ENCODE results near the gene CYREN. TPM values are rescaled to one million over a fixed set of nuclear protein-coding genes. Genes with fewer than 3 reads are reported as not detected.

CYREN gene
- total RNA-seq, 2 experiments from 2014 or later = 36.7 to 39.0 TPM

DNA sequence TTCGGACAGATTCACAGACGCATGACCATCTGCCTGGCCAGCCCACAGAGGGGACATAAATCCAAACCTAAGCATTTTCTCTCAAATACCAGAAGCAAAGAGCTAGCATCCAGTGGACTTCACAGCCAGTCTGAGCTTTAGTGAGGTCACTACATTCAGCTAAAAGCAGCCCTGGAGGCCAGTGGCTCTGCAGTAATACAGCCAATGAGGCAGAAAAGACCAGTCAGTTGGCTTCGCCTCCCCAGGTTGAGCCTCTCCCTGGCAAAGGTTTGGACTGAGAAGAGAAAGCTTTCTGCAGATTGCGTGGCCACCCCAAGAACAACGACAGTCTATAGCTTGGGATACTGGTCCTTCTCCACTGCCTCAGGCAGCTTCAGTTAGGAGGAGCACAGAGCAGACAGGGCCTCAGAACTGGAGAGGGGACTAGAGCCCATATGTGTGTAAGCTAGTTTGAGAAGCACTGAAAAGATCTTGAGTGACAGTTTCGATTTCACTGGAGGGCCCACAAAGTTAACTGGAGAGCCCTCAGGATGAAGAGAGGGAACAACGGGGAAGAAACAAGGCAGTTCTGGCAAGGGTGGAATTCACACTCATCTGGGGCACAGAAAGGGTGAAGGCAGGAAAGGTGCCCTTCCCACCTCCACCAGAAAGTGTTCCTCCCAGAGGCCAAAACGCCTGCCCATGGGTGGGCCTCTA, 37.0 kb upstream of the CYREN start:
- Mint-ChIP-seq H3K27me3 (ENCODE audit: low read depth) (no peaks in the 10 kb centered on the region), H3K4me3 (no peak overlapping the region), H3K4me1 (ENCODE audit: low read depth) (peaks cover 58% of the 10 kb centered on the region), H3K27ac (no peak overlapping the region), H3K36me3 (ENCODE audit: low read depth) (peaks cover 21% of the 10 kb centered on the region), H3K9me3 (no peaks in the 10 kb centered on the region)
- CTCF ChIA-PET = interaction anchor here (0.7 to 1.7 kb wide), 2 partner anchors 9 to 73 kb away, joined by 3 to 4 read pairs; no protein-coding TSS in a partner anchor
- DNase-seq = no peak
- intact Hi-C loops (cut with micrococcal nuclease) = no loop called here

DNA sequence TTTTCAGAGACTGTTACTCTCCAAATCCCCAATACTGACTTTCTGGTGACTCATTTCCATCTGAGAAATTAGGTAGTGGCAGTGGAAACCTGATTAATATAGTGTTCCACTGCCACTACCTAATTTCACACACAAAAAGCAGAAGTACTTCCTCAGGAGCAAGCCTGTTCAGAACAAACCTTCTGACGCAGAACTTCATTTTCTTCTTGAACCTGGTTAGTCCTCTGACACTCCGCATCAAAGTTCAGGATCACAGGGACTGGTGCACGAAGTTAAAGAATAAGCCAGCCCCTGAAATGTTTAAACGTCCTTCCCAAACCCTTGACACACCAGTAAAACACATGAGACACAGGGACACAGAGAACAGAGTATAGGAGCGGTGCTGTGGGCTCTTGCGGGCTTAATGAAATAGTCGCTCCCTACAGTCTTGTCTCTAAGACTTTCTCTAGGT, 36.5 kb upstream of the CYREN start:
- Mint-ChIP-seq H3K4me3 (no peak overlapping the region), H3K27me3 (ENCODE audit: low read depth) (no peaks in the 10 kb centered on the region), H3K4me1 (ENCODE audit: low read depth) (peaks cover 61% of the 10 kb centered on the region), H3K36me3 (ENCODE audit: low read depth) (peaks cover 25% of the 10 kb centered on the region), H3K27ac (no peak overlapping the region), H3K9me3 (no peaks in the 10 kb centered on the region)
- intact Hi-C loops (cut with micrococcal nuclease) = no loop called here
- DNase-seq = no peak
- CTCF ChIA-PET = interaction anchor here (0.7 to 1.7 kb wide), 2 partner anchors 9 to 73 kb away, joined by 3 to 4 read pairs; no protein-coding TSS in a partner anchor

DNA sequence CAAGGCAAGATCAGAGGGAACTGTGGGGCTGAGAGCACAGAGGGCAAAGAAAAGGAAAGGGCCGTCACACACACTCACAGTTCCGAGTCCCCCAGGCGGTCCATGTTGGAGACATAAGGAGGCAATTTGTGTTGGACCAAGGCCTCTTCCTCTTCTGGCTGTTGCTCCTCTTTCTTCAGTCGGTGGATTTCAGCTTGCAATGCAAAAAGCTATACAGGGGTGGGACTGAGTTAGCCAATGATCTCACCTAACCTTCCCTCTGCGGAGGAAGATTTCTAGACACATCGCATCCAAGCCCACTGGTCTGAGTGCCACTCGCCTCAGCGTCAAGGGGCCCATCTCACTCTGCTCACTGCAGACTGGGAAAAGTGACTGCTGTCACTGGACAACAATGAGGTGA, 35.3 kb upstream of the CYREN start:
- Mint-ChIP-seq H3K27ac (no peak overlapping the region), H3K4me3 (no peak overlapping the region), H3K4me1 (ENCODE audit: low read depth) (peaks cover 66% of the 10 kb centered on the region), H3K36me3 (ENCODE audit: low read depth) (peaks cover 28% of the 10 kb centered on the region), H3K27me3 (ENCODE audit: low read depth) (no peaks in the 10 kb centered on the region), H3K9me3 (no peaks in the 10 kb centered on the region)
- intact Hi-C loops (cut with micrococcal nuclease) = no loop called here
- DNase-seq = no peak
- CTCF ChIA-PET = interaction anchor here (0.6 to 2.1 kb wide), 3 partner anchors 10 to 219 kb away, joined by 3 to 5 read pairs (median 3); no protein-coding TSS in a partner anchor

DNA sequence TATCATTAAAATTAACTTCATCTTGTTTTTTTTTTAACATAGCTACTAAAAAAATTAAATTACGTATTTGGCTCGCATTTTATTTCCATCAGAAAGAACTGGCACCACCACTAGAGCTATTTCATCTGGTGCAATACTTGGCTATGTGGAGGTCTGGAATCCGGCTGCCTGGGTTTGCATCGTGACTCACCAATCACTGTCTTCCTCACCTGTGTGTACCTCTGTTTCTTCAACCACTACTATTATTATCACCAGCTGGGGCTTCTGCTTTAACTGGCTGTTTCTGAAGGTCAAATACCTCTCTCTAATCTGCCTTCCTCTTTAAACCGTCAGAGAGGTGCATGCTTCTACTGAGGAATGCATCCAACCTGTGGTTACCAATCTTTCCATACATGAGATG, 34.4 kb upstream of the CYREN start:
- H3K27me3 Mint-ChIP-seq (ENCODE audit: low read depth) = no peaks in the 10 kb centered on the region
- H3K4me3 Mint-ChIP-seq = no peak overlapping the region
- CTCF ChIA-PET = interaction anchor here (2.1 kb wide), 1 partner anchor 70 kb away, joined by 5 read pairs; no protein-coding TSS in a partner anchor
- no peak for DNase-seq
- intact Hi-C loops (cut with micrococcal nuclease) = no loop called here
- H3K27ac Mint-ChIP-seq = no peak overlapping the region
- H3K36me3 Mint-ChIP-seq (ENCODE audit: low read depth) = peaks cover 28% of the 10 kb centered on the region
- H3K4me1 Mint-ChIP-seq (ENCODE audit: low read depth) = peaks cover 57% of the 10 kb centered on the region
- no peaks in the 10 kb centered on the region for H3K9me3 Mint-ChIP-seq

DNA sequence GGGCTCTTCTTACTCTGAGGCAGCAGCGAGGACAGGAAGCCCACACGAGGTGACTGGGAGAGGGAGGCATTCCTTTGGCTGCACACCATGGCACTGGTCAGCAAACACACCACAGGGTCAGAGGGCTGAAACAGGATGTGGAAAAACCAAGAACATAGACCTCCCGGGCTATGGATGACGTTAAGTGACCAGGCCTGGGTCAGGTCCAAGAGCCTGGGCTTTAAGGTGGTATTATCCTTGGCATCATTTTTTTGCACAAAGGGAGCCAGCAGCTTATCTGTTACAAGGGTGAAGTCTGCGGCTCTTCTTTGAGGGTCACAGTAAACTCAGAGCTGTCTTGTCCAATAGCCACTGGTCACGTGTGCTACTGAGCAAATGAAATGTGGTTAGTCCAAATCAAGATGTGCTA, 33.8 kb upstream of the CYREN start:
- no peak for DNase-seq
- CTCF ChIA-PET = interaction anchor here (2.1 kb wide), 1 partner anchor 70 kb away, joined by 5 read pairs; no protein-coding TSS in a partner anchor
- Mint-ChIP-seq H3K36me3 (ENCODE audit: low read depth) (peaks cover 32% of the 10 kb centered on the region), H3K9me3 (no peaks in the 10 kb centered on the region), H3K27ac (no peak overlapping the region), H3K27me3 (ENCODE audit: low read depth) (no peaks in the 10 kb centered on the region), H3K4me3 (no peak overlapping the region), H3K4me1 (ENCODE audit: low read depth) (peaks cover 52% of the 10 kb centered on the region)
- intact Hi-C loops (cut with micrococcal nuclease) = no loop called here

DNA sequence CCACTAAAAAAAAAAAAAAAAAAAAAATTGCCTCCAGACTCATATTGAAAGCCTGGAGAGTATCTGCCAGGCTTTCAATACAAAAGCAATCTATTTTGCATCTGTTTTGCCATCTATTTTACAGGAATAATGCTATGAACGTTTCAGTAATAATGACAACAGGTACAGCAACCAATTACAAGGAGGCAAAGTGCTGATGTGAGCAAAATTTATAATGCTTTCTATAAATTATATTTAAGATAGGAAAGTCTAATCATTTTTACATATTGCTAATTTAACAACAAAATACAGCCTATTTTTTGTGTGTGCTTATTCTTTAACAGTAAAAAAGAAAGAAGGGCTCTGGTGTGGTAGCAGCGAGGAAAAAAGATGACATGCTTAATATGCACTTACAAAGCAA, 30.8 kb upstream of the CYREN start:
- Mint-ChIP-seq H3K36me3 (ENCODE audit: low read depth) (peaks cover 40% of the 10 kb centered on the region), H3K9me3 (no peaks in the 10 kb centered on the region), H3K4me1 (ENCODE audit: low read depth) (peaks cover 28% of the 10 kb centered on the region), H3K27me3 (ENCODE audit: low read depth) (no peaks in the 10 kb centered on the region), H3K4me3 (no peak overlapping the region), H3K27ac (no peak overlapping the region)
- no peak for DNase-seq
- CTCF ChIA-PET = no interaction called here
- intact Hi-C loops (cut with micrococcal nuclease) = no loop called here

DNA sequence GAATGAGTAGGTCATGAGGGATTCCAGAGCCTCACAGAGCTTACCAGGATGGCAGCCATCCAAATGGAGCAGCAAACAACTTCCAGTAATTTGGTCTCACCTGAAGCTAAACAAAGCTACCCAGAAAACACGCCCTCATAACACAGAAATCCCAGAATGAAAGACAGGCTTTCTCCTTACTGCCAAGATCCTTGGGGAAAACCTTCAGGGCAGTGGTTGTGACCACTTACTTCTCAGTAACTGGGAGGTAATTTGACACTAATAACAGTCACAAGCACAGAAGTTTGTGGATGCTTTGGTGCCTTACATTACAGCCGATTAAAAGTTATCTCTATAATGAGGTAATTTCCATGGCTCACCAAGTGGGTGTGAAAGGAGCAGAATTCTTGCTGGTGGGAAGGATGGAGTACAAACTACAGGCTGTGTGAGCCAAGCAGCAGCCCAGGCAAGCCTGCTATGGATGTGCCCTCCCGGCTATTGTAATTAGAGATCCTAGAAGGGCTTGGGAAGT, 30.4 kb upstream of the CYREN start:
- CTCF ChIA-PET = no interaction called here
- peaks cover 37% of the 10 kb centered on the region for H3K36me3 Mint-ChIP-seq (ENCODE audit: low read depth)

DNA sequence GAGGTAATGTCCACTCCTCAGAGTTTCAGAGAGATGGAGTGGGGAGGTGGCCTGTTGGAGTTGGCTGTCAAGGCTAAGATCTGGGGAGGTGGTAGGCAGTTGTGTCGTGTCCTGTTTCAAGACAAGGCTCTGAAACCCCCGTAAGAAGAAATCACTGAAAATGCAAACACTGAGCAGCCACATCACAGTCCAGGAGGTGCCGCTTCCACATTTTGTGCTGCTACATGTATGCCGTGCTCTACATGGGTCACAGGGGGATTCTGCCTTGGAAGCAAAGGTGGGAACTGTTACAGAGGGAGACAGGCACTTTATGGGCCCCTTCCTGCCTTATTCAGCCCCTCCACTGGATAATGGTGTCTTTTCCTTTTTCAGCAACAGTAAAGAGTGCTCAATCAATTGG, 28.9 kb upstream of the CYREN start:
- CTCF ChIA-PET = no interaction called here
- H3K27me3 Mint-ChIP-seq (ENCODE audit: low read depth) = no peaks in the 10 kb centered on the region
- intact Hi-C loops (cut with micrococcal nuclease) = no loop called here
- no peak for DNase-seq
- peaks cover 21% of the 10 kb centered on the region for H3K4me1 Mint-ChIP-seq (ENCODE audit: low read depth)
- no peaks in the 10 kb centered on the region for H3K9me3 Mint-ChIP-seq
- no peak overlapping the region for H3K4me3 Mint-ChIP-seq
- H3K27ac Mint-ChIP-seq = no peak overlapping the region
- H3K36me3 Mint-ChIP-seq (ENCODE audit: low read depth) = peaks cover 40% of the 10 kb centered on the region

More for the DNA sequence above, 30.4 kb upstream of the CYREN start:
- Mint-ChIP-seq H3K4me1 (ENCODE audit: low read depth) (peaks cover 23% of the 10 kb centered on the region), H3K27me3 (ENCODE audit: low read depth) (no peaks in the 10 kb centered on the region), H3K9me3 (no peaks in the 10 kb centered on the region), H3K27ac (no peak overlapping the region), H3K4me3 (no peak overlapping the region)
- intact Hi-C loops (cut with micrococcal nuclease) = no loop called here
- DNase-seq = no peak

DNA sequence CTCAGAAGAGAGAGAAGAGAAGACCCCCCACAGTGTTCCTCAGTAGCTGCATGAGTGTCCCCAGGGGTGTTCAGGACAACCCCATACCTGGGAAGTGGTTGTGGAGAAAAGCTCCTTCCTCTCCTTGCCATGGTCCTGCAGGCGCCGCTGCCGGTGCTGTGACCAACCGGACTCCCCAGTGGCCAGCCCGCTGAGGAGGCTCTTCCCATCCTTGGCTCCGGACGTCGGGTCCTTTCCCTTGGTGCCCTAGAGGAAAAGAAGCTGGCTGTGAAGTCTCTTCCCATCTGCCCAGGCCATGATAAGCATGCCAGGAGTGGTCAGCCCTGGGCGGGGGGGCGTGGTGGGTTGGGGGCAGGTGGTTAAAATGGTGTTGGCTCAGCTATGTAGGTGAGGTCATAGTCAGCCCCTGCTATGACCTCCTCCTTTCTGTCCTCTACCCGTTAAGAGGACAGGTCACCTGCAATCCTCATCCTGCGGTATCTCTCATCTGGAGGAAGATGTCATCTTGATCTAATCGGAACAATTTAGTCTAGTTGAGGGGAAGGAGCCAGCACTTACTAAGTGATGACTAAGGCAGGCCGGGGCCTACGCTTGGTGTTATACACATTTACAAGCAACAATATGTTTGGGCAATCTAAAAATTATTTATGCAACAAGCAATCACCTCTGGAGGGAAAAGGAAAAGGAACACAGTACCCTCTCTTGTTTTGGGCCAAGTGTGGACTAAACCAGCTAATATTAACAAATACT, 27.6 kb upstream of the CYREN start:
- H3K4me3 Mint-ChIP-seq = no peak overlapping the region
- CTCF ChIA-PET = interaction anchor here (0.5 kb wide), 1 partner anchor 9 kb away, joined by 3 read pairs; no protein-coding TSS in a partner anchor
- H3K36me3 Mint-ChIP-seq (ENCODE audit: low read depth) = peaks cover 36% of the 10 kb centered on the region
- no peaks in the 10 kb centered on the region for H3K27me3 Mint-ChIP-seq (ENCODE audit: low read depth)
- no peak for DNase-seq
- intact Hi-C loops (cut with micrococcal nuclease) = no loop called here
- H3K4me1 Mint-ChIP-seq (ENCODE audit: low read depth) = peaks cover 14% of the 10 kb centered on the region
- no peaks in the 10 kb centered on the region for H3K9me3 Mint-ChIP-seq
- H3K27ac Mint-ChIP-seq = no peak overlapping the region

DNA sequence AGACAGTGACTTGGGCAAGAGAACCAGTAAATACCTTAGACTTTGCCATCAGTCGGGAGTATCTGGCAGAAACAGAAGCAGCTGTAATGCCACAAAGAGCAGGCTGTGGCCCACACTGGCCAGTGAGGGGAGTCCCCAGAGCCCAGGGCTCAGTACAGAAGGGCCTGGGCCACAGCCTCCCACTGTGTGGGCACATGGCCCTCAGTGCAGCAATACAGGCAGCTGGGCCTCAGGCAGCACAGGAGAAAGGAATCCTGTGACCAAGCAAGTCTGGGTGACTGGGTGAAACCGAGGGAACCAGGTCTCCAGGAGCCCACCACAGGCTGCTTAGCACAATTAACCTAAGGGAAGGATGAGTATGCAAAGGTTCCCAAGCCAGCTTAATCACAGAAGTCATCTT, 26.8 kb upstream of the CYREN start:
- Mint-ChIP-seq H3K27me3 (ENCODE audit: low read depth) (no peaks in the 10 kb centered on the region), H3K4me3 (no peak overlapping the region), H3K4me1 (ENCODE audit: low read depth) (peaks cover 8% of the 10 kb centered on the region), H3K27ac (no peak overlapping the region), H3K36me3 (ENCODE audit: low read depth) (peaks cover 40% of the 10 kb centered on the region), H3K9me3 (no peaks in the 10 kb centered on the region)
- DNase-seq = no peak
- CTCF ChIA-PET = no interaction called here
- intact Hi-C loops (cut with micrococcal nuclease) = no loop called here

DNA sequence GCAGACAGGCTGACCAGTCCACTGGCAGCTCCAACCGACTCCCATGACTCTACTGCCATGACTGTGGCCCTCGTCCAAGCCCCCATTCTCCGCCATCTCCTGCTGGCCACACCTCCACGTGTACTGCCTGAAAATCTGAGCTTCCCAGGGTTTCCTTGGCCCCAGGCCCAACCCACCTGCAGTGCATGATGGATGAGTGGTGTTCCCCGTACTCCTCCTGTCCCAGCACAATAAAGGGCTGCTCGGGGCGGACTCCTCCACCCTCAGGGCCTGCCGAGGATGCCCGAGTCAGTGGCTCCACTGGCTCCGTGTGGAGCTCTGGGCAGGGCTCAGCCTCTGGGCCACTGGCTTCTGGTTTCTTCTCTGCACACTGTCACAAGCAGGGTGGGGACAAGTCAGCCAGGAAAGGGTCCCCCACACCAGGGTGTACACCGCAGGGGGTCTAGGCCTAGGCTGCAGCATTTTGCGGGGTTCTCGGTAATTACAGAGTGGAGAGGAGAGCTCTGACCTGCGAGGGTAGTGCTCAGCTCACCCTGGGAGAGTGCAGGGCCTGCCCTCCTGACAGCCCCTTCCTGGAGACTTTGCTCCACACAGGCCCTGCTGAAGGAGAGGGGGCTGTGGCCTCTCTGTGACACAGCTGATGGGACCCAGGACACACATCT, 25.6 kb upstream of the CYREN start:
- Mint-ChIP-seq H3K9me3 (no peaks in the 10 kb centered on the region), H3K4me3 (no peak overlapping the region), H3K36me3 (ENCODE audit: low read depth) (peaks cover 40% of the 10 kb centered on the region), H3K27ac (no peak overlapping the region), H3K4me1 (ENCODE audit: low read depth) (peaks cover 3% of the 10 kb centered on the region), H3K27me3 (ENCODE audit: low read depth) (no peaks in the 10 kb centered on the region)
- CTCF ChIA-PET = interaction anchor here (0.6 kb wide), 1 partner anchor 10 kb away, joined by 3 read pairs; no protein-coding TSS in a partner anchor
- DNase-seq = no peak
- intact Hi-C loops (cut with micrococcal nuclease) = no loop called here

DNA sequence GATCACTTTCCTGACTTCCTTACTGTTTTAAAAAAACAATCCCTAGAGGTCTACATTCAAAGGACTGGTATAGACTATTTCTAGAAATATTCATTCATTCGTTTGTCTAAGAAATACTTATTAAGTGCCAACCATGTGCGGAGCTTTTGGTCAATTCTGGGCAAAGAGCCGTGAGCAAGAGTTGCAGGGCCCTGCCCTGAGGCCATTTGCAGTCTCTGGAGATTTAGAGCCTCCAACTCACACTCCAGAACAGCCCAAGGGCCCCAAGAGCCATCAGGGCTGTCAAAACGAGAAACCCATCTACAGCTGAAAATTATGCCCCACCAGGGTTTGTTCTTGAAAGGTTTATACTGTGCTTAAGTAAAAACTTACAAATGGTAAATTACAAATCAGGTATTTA, 24.6 kb upstream of the CYREN start:
- H3K27ac Mint-ChIP-seq = no peak overlapping the region
- no peak for DNase-seq
- intact Hi-C loops (cut with micrococcal nuclease) = no loop called here
- CTCF ChIA-PET = no interaction called here
- no peaks in the 10 kb centered on the region for H3K9me3 Mint-ChIP-seq
- H3K36me3 Mint-ChIP-seq (ENCODE audit: low read depth) = peaks cover 46% of the 10 kb centered on the region
- H3K4me3 Mint-ChIP-seq = no peak overlapping the region
- peaks cover 3% of the 10 kb centered on the region for H3K4me1 Mint-ChIP-seq (ENCODE audit: low read depth)
- no peaks in the 10 kb centered on the region for H3K27me3 Mint-ChIP-seq (ENCODE audit: low read depth)
